ENCODE results near the gene TMEM225B.
"Not testable (repeated sequence)": the region's sequence is repeated elsewhere in the genome, so short reads cannot be mapped to it uniquely, and the experiment has no call there.

Gene TMEM225B

DNA sequence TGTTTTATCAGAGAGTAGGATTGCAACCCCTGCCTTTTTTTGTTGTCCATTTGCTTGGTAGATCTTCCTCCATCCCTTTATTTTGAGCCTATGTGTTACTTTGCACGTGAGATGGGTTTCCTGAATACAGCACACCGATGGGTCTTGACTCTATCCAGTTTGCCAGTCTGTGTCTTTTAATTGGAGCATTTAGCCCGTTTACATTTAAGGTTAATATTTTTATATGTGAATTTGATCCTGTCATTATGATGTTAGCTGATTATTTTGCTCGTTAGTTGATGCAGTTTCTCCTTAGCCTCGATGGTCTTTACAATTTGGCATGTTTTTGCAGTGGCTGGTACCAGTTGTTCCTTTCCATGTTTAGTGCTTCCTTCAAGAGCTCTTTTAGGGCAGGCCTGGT is 59.8 kb downstream of the TMEM225B start:
- DNase-seq (ENCODE audit: low spot score) = not testable (repeated sequence)
